ENCODE data around the gene TOMM20. TPM values are rescaled to one million over a fixed set of nuclear protein-coding genes. Genes with fewer than 3 reads are reported as not detected.
"Not testable (repeated sequence)": the region's sequence is repeated elsewhere in the genome, so short reads cannot be mapped to it uniquely, and the experiment has no call there.

The TOMM20 gene
- total and polyA plus RNA-seq, 2 experiments from 2014 or later: 71.8 to 114 TPM

- no peak overlapping the region for H3K27ac ChIP-seq
- TF ChIP-seq CTCF (IDR thresholded peaks at IDR 0.05; ENCODE audit: low read depth, low read length): no peak
Observed at GRCh38 chr1:235088907-235089306, 39.7 kb downstream of the TOMM20 start.

GRCh38 chr1:235088430-235088829, 40.2 kb downstream of the TOMM20 start:
- no peaks in the 10 kb centered on the region for H3K9me3 ChIP-seq (ENCODE audit: low read depth)
- no peak for TF ChIP-seq CTCF (IDR thresholded peaks at IDR 0.05; ENCODE audit: low read depth, low read length)
- H3K27ac ChIP-seq: no peak overlapping the region
- no peak overlapping the region for H3K4me3 ChIP-seq
- DNase-seq (ENCODE audit: low read depth in 1 of 2, low spot score in 1 of 2): no peak
- H3K4me1 ChIP-seq (ENCODE audit: low read depth): peaks cover 2% of the 10 kb centered on the region
- no peaks in the 10 kb centered on the region for H3K36me3 ChIP-seq
- no peaks in the 10 kb centered on the region for H3K27me3 ChIP-seq

More at GRCh38 chr1:235088907-235089306, 39.7 kb downstream of the TOMM20 start:
- H3K4me1 ChIP-seq (ENCODE audit: low read depth): peaks cover 4% of the 10 kb centered on the region
- no peak overlapping the region for H3K4me3 ChIP-seq
- no peak for DNase-seq (ENCODE audit: low read depth in 1 of 2, low spot score in 1 of 2)
- H3K9me3 ChIP-seq (ENCODE audit: low read depth): no peaks in the 10 kb centered on the region
- H3K36me3 ChIP-seq: no peaks in the 10 kb centered on the region
- no peaks in the 10 kb centered on the region for H3K27me3 ChIP-seq

- Histone ChIP-seq H3K4me3 (no peak overlapping the region), H3K9me3 (ENCODE audit: low read depth) (no peaks in the 10 kb centered on the region), H3K4me1 (ENCODE audit: low read depth) (peaks cover 6% of the 10 kb centered on the region), H3K27me3 (no peaks in the 10 kb centered on the region), H3K36me3 (no peaks in the 10 kb centered on the region), H3K27ac (no peak overlapping the region)
- DNase-seq (ENCODE audit: low read depth in 1 of 2, low spot score in 1 of 2): no peak
- no peak for TF ChIP-seq CTCF (IDR thresholded peaks at IDR 0.05; ENCODE audit: low read depth, low read length)
Observed at GRCh38 chr1:235087906-235088305, 40.7 kb downstream of the TOMM20 start.

- H3K4me3 ChIP-seq; H3K4me1 ChIP-seq (ENCODE audit: low read depth); H3K9me3 ChIP-seq (ENCODE audit: low read depth); H3K27me3 ChIP-seq; H3K27ac ChIP-seq; DNase-seq (ENCODE audit: low read depth in 1 of 2, low spot score in 1 of 2); H3K36me3 ChIP-seq: not testable (repeated sequence)
Observed at GRCh38 chr1:235085411-235086117, 43.1 kb downstream of the TOMM20 start.

GRCh38 chr1:235080788-235081187, 47.8 kb downstream of the TOMM20 start:
- not testable (repeated sequence) for H3K4me3 ChIP-seq, H3K36me3 ChIP-seq
- peaks cover 16% of the 10 kb centered on the region for H3K4me1 ChIP-seq (ENCODE audit: low read depth)

GRCh38 chr1:235080297-235080657, 48.4 kb downstream of the TOMM20 start:
- not testable (repeated sequence) for DNase-seq (ENCODE audit: low read depth in 1 of 2, low spot score in 1 of 2); H3K9me3 ChIP-seq (ENCODE audit: low read depth); H3K36me3 ChIP-seq; H3K27ac ChIP-seq; H3K27me3 ChIP-seq; H3K4me3 ChIP-seq
- peaks cover 16% of the 10 kb centered on the region for H3K4me1 ChIP-seq (ENCODE audit: low read depth)

More at GRCh38 chr1:235080788-235081187, 47.8 kb downstream of the TOMM20 start:
- DNase-seq (ENCODE audit: low read depth in 1 of 2, low spot score in 1 of 2); H3K27ac ChIP-seq; H3K27me3 ChIP-seq; H3K9me3 ChIP-seq (ENCODE audit: low read depth): not testable (repeated sequence)

GRCh38 chr1:235079443-235080296, 49.0 kb downstream of the TOMM20 start:
- no peak overlapping the region for H3K4me3 ChIP-seq
- H3K27ac ChIP-seq: no peak overlapping the region
- no peaks in the 10 kb centered on the region for H3K9me3 ChIP-seq (ENCODE audit: low read depth)
- no peak for TF ChIP-seq CTCF (IDR thresholded peaks at IDR 0.05; ENCODE audit: low read depth, low read length)
- no peak for DNase-seq (ENCODE audit: low read depth in 1 of 2, low spot score in 1 of 2)
- H3K36me3 ChIP-seq: no peaks in the 10 kb centered on the region
- H3K27me3 ChIP-seq: no peaks in the 10 kb centered on the region
- peaks cover 22% of the 10 kb centered on the region for H3K4me1 ChIP-seq (ENCODE audit: low read depth)
